Central memory CD4-positive, alpha-beta T cell (primary cell): Measurements from ENCODE around the gene OR10Z1.

Source experiments
- DNase-seq: peaks from one replicate; pipeline ENCODE4 v3.0.0; 2022
- total RNA-seq, 3 experiments: gene quantifications; one replicate each; lab custom pipeline; 2026; lab: John Stamatoyannopoulos, UW

Gene OR10Z1, protein sequence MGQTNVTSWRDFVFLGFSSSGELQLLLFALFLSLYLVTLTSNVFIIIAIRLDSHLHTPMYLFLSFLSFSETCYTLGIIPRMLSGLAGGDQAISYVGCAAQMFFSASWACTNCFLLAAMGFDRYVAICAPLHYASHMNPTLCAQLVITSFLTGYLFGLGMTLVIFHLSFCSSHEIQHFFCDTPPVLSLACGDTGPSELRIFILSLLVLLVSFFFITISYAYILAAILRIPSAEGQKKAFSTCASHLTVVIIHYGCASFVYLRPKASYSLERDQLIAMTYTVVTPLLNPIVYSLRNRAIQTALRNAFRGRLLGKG
- total RNA-seq, result 0 reads per million in 3 experiments

DNA sequence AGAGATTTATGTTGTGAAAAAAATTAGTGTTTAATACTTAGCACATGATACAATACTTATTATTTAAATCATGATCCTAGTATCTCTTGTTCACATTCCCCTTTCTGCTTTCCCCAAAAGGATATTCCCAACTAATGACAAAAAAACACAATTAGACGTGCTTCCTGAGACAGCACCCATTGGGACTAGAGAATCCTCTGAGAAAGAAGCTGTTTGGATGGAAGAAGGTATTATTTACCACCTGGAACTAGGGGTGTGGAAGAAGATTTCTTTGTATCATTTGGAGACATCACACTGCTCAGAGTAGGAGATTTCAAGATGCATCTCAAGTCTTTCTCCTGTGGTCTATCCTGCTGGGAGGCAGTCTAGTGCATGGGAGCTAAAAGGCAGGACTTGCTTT is at the start of gene OR10Z1:
Gene OR10Z1, plus strand, starts transcription at position 301 of the 400 bp plus-strand sequence. CDS start 1,171 bp downstream, outside the sequence.
- no peak for DNase-seq

DNA sequence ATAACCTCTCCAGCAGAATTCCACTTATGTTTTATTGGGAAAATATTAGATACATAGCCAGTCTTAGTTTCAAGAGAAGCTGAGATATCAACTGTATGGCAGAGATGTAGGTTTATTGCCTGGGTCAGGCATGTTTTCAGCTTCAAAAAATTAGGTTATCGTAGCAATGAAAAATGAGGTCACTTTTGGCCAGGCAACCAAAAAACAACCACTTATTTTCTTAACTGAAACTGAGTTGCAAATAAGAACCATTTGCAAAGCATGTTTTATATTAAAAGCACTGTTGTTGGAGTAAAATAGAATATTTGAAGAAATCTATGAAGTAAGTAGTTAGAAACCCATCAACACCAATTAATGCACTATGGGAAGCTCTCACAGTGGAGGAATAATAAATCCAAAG is 45.4 kb upstream of the OR10Z1 start:
- DNase-seq, result no peak

DNA sequence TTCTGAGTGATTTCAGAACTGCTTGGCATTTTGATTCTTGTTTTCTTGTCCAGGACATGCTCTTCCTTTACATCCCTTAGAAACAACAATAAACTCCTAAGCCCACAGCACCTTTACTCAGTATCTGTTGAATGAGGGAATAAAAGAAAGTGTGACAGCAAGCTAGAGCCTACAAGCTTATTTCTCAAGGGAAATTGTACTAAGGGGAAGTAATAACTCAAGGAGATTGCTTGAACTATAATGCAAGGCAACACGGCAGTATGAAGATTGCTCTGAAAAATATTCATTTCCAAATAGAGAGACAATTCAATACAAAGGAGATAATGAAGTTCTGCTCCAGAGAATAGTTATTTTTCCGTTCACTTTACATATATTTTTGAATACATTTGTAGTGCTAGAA is 41.2 kb upstream of the OR10Z1 start:
- no peak for DNase-seq

DNA sequence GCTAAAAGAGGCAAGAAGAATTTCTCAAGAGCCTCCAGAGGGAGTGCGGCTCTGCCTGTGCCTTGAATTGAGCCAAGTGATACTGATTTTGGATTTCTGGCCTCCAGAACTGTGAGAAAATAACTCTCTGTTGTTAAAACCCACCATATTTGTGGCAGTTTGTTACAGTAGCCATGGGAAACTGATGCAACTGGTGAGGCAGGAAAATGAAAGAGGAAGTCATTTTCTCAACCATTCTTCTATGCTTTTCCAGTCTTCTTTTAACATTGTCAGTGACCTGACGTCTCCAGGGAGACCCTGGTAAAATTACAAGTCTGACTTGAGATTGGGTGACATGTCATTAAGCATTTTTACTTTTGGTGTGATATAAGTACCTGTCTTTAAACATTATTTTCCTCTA is 40.5 kb upstream of the OR10Z1 start:
- DNase-seq, result no peak

DNA sequence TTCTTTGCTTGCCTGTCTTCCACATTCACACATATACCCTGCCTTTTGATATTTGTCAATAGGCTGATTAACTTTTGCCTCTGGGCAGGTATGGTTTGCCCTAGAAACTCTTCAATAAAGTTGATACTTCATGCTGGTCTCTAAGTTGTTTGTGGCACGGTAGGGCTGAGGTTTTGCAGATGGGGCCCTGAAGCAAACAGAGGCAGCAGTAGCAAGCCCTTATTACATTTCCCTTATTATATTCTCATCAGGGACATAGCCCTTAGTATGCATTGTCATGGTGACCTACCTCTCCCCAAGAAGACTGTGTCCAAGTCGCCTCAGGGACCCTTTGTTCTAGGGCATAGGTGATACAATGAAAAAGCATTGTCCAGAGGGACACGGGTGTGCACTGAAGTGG is 34.6 kb upstream of the OR10Z1 start, which contains the start of gene OR6P1:
Gene OR6P1, minus strand, starts transcription at position 101 of the 400 bp plus-strand sequence. CDS start 6,976 bp downstream, outside the sequence.
- no peak for DNase-seq

DNA sequence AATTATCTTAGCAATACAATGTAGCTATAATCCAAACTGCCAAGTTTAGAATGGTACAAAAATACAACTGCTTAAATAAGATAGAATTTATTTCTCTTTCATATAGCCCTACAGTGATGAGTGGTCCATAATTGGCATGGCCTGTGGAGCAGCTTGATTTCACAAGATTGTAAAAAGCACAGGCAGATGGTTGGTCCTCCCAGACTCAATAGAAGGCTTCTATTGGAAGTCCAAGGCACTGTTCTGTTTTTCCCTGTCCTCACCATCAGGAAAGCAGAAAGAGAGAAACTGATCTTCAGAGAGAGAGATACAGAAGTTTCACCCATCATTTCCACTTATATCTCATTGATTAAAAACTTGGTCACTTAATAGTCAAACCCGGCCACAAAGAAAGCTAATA is 32.8 kb upstream of the OR10Z1 start:
- no peak for DNase-seq

DNA sequence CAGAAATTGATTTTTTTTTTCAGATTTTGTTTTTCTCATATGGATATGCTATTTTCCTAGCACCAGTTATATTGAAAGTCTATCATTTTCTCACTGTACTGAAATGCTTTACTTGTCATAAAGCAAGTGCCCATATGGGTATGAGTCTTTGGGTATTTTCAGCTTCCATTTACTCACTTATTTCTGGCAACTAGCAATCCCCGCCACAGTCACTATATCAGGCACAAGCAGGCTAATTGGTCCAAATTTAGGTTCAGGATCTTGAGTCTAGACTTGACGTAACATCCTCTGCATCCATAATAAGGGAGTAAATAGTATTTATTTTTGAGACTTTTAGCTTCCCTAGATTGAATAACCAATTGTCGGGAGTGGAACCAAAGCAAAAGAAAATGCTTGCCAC is 27.5 kb upstream of the OR10Z1 start:
- no peak for DNase-seq

DNA sequence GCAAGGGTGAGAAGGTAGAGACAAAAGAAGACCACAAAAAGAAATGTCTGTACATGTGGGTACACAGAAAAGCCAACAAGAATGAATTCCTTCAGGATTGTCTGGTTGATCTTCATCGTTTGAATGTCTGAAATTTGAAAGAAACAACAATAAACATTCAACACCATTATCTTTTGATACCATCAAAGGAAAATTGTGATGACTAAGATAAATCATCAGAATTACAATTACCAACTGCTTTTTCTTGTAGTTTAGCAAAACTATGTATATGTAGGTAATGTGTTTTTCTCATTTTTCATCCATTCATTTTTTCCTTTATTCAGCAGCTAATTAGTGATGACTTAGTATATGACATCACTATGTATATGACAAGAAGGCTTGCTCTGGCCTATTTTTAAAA is 25.3 kb upstream of the OR10Z1 start, which contains the start of gene OR10X1:
Gene OR10X1, minus strand, starts transcription at position 167 of the 400 bp plus-strand sequence. Its CDS starts 0 bp downstream, at position 167.
- no peak for DNase-seq

DNA sequence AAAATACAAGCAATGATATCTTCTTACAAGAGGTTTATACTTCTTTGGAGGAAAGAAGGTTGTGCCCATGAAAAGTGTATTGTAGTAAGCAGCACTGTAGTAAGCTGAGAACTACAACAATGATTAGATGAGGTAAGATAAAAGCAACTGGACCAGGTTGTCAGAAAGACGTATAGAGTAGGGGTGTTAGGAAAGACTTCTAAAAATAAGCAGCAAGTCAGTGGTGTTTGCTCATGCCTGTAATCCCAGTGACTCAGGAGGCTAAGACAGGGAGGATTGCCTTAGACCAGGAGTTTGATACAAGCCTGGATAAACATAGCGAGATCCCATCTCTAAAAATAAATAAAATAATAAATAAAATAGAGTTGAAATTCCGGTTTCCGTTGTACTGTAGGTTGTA is 21.1 kb upstream of the OR10Z1 start:
- no peak for DNase-seq

DNA sequence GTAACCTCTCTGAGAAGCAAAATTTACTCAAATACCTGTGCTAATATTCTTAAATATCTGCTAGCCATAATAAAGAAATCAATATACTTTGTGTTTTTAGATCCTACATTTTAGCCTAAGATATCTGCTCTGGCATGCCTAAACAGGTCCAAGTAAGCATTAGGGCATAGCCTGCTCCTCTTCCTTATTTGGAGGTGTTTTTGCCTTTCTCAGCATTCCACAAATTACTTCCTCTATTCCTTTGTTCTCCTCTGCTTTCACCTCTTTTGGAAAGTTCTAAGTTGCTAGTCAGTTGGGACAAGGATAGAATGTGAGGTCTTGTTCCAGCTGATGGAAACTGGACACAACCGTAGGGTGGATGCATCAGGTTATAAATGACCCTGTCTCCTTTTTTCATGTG is 18.1 kb upstream of the OR10Z1 start:
- DNase-seq, result no peak

DNA sequence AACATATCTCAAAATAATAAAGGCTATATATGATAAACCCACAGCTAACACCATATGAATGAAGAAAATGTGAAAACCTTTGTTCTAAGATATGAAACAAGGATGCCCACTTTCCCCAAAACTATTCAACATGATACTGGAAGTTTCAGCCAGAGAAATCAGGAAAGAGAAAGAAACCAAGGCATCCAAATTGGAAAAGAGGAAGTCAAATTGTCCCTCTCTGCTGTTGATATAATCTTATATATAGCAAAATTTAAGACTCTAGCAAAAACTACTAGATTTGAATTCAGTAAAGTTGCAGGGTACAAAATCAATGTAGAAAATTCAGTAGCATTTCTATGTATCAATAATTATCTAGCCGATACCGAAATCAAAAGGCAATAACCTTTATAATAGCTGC is 4.3 kb upstream of the OR10Z1 start:
- DNase-seq, result no peak

DNA sequence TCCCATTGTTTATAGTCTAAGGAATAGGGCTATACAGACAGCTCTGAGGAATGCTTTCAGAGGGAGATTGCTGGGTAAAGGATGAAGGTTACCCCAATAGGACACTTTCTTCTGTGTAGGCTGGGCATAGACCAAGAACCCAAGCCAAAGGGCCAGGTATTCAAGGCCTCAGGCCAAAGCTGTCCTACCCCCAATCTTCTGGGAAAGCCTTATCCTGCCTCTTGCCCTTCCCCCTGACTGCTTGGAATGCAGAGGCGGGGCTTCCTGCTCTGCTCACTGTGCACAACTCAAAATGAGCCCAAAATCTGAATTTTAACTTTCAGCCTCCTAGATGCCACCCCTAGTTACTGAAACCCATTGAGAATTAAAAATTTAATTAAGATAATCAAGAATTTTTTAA is 2.2 kb downstream of the OR10Z1 start:
- DNase-seq, result no peak

DNA sequence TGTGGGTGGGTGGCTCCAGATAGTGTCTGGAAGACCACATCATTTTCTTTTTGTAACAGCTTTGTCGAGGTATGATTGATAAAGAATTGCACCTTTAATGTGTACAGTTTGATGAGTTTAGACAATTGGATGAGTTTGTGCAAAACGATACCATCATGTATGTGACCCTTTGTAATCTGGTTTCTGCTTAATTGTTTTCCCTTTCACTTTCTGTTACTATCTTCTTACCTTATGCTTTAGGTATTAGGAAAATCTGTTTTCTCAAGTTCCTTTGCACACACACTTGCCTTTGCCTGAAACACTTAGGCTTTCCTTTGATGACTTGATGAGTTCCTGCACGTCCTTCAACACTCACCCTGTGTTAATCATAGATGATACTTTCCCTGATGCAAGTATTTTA is 6.8 kb downstream of the OR10Z1 start:
- DNase-seq, result no peak

DNA sequence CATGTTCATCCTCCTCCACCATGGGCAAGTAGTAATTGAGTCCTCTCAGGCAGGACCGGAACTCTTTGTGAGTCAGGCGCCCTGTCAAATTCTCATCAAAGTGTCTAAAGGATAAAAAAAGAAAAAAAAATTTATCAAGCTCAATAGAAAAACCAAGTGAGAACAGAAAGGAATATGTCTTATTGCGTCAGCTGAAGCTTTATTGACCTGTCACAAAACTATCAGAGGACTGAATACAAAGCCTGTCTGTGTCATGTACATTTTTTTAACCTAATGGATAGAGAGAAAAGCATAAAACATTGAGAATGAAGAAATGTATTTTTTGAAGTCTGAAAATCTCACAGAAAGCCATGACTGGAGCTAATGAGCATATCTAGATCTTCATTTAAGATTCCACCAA is 8.7 kb downstream of the OR10Z1 start:
- DNase-seq, result no peak

DNA sequence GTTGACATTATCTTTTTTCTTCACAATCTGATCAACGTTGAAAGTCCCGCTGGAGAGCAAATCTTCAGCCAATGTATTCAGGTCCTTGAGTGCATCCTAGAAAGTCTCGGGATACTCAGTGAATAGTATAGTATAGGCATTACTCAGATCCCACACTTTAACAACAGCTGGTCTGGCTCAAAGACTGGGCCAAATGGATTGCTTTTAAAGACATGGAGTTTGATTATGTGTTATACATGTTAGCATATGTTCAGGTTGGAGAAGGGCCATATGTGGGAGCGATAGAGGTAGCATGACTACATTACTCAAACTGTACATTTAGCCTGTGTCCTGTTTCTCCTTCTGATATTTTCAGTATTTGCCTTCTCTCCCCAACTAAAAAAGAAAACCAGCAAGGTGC is 33.1 kb downstream of the OR10Z1 start:
- no peak for DNase-seq

DNA sequence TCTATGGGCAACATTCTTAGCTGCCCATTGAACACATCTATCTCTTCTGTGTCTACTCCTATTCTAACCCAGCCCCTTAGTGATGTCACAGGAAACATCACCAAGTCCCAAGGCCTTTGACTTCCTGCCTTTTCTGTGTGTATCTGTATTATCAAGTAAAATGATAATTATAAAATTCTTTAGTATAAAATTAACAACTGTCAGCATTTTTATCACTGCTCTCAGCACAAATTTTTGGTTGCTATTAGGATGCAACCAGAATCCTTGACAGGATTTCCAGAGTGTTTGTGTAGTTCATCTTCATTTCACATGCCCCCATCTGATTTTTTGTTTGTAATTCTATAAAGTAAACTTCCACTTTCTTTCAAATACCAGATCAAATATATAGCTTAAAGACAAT is 33.8 kb downstream of the OR10Z1 start:
- DNase-seq, result no peak

DNA sequence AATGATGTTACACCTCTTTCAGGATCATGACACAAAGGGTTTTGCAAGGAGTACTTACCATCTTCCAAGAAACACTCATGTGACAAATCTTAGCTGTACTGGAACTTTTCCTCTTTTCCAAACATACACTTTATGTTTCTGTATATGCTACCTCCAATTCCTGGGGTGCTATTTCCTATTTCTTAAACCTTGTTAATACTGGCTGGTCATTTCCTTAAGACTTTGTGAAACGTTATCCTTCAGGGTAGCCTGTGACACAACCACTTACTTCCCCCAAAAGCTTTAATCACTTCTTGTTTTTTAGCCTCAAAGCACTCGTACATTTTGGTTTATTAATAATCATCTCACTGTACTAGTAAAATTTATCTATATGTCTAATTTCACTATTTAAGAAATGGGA is 39.4 kb downstream of the OR10Z1 start:
- DNase-seq, result no peak

DNA sequence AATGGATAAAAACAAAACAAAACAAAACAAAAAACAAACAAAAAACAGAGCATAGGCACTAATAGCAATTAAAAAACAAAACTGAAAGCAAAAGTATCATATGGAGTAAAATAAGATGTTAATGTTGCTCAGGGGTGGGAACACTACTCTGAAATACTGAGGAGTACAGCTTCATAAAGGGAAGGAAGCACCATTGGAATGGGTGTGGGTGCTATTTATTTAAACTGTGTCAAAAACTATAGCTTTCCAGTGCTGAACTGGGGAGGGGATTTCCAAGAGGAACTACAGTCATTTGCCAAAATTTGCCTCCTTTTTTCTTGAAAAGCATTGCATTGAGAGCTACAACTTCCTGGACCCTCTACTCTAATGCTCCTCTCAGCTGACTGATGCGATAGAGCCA is 41.4 kb downstream of the OR10Z1 start:
- DNase-seq, result no peak

DNA sequence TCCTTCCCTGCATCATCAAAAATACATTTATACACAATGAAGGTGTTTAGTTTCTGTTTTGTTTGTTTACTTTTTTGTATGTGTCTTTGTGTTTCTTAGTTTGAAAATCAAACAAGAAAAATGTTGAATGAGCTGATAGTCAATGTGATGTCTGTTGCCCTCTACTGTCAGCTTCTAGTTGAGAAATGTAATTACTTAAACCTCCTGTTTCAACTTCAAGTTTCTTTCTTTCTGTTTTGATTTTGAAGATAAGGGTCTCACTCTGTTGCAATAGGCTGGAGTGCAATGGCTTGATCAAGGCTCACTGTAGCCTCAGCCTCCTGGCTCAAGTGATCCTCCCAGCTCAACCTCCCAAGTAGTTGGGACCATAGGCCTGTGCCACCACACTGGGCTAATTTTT is 44.0 kb downstream of the OR10Z1 start:
- DNase-seq, result no peak

DNA sequence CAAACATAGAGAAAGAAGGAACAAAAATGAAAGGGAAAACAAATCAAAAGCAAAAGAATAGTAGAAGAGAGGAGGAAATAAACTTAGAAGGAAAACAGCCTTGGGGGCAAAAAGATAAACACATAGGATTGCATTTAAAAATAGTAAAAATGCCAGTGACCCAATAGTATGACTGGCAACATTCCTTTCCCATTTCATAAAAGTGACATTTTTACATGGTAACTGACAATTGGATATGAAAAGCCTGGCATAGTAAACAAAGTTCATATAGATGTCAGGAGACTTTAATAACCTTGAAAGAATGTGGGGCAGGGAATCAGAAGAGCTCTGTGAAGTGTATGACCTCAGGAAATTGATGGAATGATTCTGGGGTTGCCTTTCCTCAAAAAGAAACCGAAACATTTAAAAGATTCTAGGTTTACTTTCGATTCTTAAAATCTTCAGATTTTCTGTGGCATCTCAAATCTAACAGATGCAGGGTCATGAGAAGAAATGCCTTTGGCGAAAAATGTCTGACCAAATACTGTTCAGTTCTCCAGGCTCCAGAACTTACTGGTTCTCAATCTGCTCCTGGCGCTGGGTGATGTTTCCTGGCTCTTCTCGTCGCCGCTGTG is 47.8 kb downstream of the OR10Z1 start:
- no peak for DNase-seq

DNA sequence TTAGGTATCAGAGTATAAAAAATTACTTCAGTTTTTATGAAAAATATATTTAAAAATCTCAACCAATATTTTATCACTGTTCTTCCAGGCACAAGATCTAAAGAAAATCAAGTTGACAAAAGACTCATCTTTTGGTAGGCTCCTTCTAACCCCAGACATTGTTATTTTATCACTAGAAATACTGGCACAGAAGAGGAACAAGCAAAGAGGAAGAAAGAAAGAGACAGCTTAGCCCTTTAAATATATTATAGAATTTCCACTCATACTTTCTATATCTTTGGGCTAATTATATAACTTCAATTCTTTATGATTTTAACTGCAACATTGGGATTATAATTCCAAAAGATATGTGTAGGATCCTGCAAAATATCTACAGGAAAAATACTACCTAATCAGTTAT is 49.0 kb downstream of the OR10Z1 start:
- no peak for DNase-seq

DNA sequence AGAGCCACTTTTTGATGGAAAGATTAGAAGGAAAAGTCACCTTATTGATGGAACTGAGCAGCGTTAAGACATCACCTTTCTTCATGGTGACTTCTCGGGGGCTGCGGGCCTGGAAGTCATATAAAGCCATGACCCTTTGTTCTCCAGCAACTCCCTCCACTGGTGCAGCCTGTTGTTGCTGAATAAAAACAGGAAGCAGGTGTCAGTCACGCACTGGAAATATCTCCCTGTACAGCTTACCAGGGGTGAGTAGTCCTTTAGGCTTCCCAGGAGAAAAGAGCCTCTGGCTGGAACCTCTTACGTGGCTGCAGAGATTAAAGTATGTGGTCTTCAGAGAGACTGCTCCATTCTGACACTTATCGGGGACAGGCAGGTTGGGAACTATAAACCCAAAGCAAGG is 49.5 kb downstream of the OR10Z1 start:
- DNase-seq, result no peak
